Transverse colon (tissue), 4 donors: ENCODE results near the gene EMP2. TPM values are rescaled to one million over a fixed set of nuclear protein-coding genes. Genes with fewer than 3 reads are reported as not detected.
"Not testable (repeated sequence)": the region's sequence is repeated elsewhere in the genome, so short reads cannot be mapped to it uniquely, and the experiment has no call there.

ENCODE experiments used
- DNase-seq: peaks from one replicate; pipeline ENCODE4 v3.0.0-alpha.2; 2019
- H3K27ac ChIP-seq, 4 donors: fragments of 200-600 bp; sonication (generic); 2 replicates each; pipeline ENCODE4 v1.5.1; 2016 to 2018; ENCODE audit warnings: inconsistent platforms in 4 of 4
- H3K27me3 ChIP-seq: fragments of 200-600 bp; sonication (generic); 2 replicates; pipeline ENCODE4 v1.5.1; 2017; ENCODE audit warnings: inconsistent platforms
- H3K36me3 ChIP-seq, 4 donors: fragments of 200-600 bp; sonication (generic); 2 replicates each; pipeline ENCODE4 v1.5.1; 2017 to 2019; ENCODE audit warnings: inconsistent platforms in 4 of 4
- H3K4me1 ChIP-seq, 4 donors: fragments of 200-600 bp; sonication (generic); 2 replicates each; pipeline ENCODE4 v1.5.1; 2017 to 2020; ENCODE audit warnings: inconsistent platforms in 4 of 4
- H3K4me3 ChIP-seq, 4 donors: fragments of 200-600 bp; sonication (generic); 1 replicate in 1 of 4; 2 replicates in 3 of 4; pipeline versions ENCODE4 v1.5.1 to v1.6.1; 2017 to 2019; ENCODE audit warnings: inconsistent platforms in 4 of 4
- H3K9me3 ChIP-seq, 2 donors: fragments of 200-600 bp; sonication (generic); 2 replicates each; pipeline ENCODE4 v1.5.1; 2017 to 2019; ENCODE audit warnings: inconsistent platforms in 2 of 2
- CTCF ChIP-seq, 5 experiments: fragments of 200-600 bp in 3 of 5; fragments of 450-650 bp in 2 of 5; sonication (generic) in 3 of 5; IDR thresholded peaks; 1 replicate in 2 of 5; 2 replicates in 3 of 5; pipeline ENCODE4 v1.5.1; 2016 to 2017; ENCODE audit warnings: antibody characterized with exemption in 5 of 5, inconsistent platforms in 3 of 5, mild to moderate bottlenecking in 2 of 5, moderate library complexity in 1 of 5
- EP300 ChIP-seq: sonication (generic); formaldehyde crosslinking; IDR thresholded peaks from one replicate; pipeline ENCODE4 v1.6.1; 2017; ENCODE audit warnings: antibody characterized with exemption, low read depth
- POLR2A ChIP-seq: fragments of 450-650 bp; IDR thresholded peaks from one replicate; pipeline ENCODE4 v1.6.1; 2016; ENCODE audit warnings: antibody characterized with exemption, mild to moderate bottlenecking, moderate library complexity
- POLR2AphosphoS5 ChIP-seq, 3 donors: sonication (generic); formaldehyde crosslinking; IDR thresholded peaks; one replicate each; pipeline ENCODE4 v1.6.1; 2016; ENCODE audit warnings: antibody characterized with exemption in 3 of 3
- WGBS, 2 donors: methylation state at CpG; one replicate each; pipeline ENCODE4 v1.1.5; 2018; ENCODE audit warnings: low coverage in 1 of 2; 5-methylcytosine and 5-hydroxymethylcytosine counted together
- in situ Hi-C, 4 donors: fragments of 200-750 bp; cut with MboI; loops; one replicate each; pipeline versions ENCODE4 v1.15.0 to v1.15.1; 2017; ENCODE audit warnings: low sequenced_read_pairs in 3 of 4, low pct_ligation_motif_present in 1 of 4, low pct_unique_long_range_greater_than_20kb in 1 of 4
- intact Hi-C: fragments of 100-400 bp; cut with DNase I; formaldehyde crosslinking; loops from one replicate; pipeline ENCODE4 v1.15.1; 2023; ENCODE audit warnings: low total_unique reads
- total RNA-seq, 4 donors: library from RNA; depleted of rRNA; stranded (reverse); fragments of >200 nt; gene quantifications; one replicate each; pipeline ENCODE4 v1.1.0, GENCODE V29; 2016

EMP2 gene
- total RNA-seq, 4 donors from 2014 or later = 22.1 to 51.0 (median 40.2) TPM

- Histone ChIP-seq H3K9me3 (no peaks in the 10 kb centered on the region), H3K27ac (no peak overlapping the region), H3K36me3 (no peaks in the 10 kb centered on the region), H3K4me1 (peaks cover 0 to 11% (median 5%) of the 10 kb centered on the region in 4 donors), H3K27me3 (no peaks in the 10 kb centered on the region), H3K4me3 (no peak overlapping the region)
- 25 to 66% methylated on average over 1 to 2 of the region's 2 CpGs for WGBS, 2 donors
- DNase-seq = no peak
- in situ Hi-C loops (loop anchor here in 2 of 4 donors (10.0 to 25.0 kb wide), 4 partner anchors 225 to 405 kb away; no protein-coding TSS in a partner anchor), intact Hi-C loops (no loop called here)
- TF ChIP-seq POLR2A (no peak), EP300 (no peak), CTCF (IDR thresholded peaks at IDR 0.05) (no peak), POLR2AphosphoS5 (IDR thresholded peaks at IDR 0.05) (no peak)
Measured at GRCh38 chr16:10510279-10510678, 70.1 kb downstream of the EMP2 start.

GRCh38 chr16:10509534-10510025, 70.8 kb downstream of the EMP2 start:
- 0 to 24% methylated on average over 2 to 6 of the region's 6 CpGs for WGBS, 2 donors
- Histone ChIP-seq H3K27me3 (no peaks in the 10 kb centered on the region), H3K9me3 (no peaks in the 10 kb centered on the region), H3K27ac (no peak overlapping the region), H3K4me3 (no peak overlapping the region), H3K4me1 (peaks cover 0 to 4% (median 2%) of the 10 kb centered on the region in 4 donors), H3K36me3 (no peaks in the 10 kb centered on the region)
- in situ Hi-C loops = loop anchor here in 3 of 4 donors (5.0 to 25.0 kb wide), 6 partner anchors 225 to 405 kb away; no protein-coding TSS in a partner anchor
- intact Hi-C loops = no loop called here
- peak; percentile 75 to 85 (median 81) for TF ChIP-seq CTCF (IDR thresholded peaks at IDR 0.05)
- no peak for TF ChIP-seq EP300
- DNase-seq = peak; percentile 53

- WGBS, 2 donors = 50 to 66% methylated on average over 2 to 3 of the region's 3 CpGs
- H3K36me3 ChIP-seq, H3K27ac ChIP-seq, intact Hi-C loops, H3K4me1 ChIP-seq, H3K4me3 ChIP-seq, H3K9me3 ChIP-seq, DNase-seq, H3K27me3 ChIP-seq: not testable (repeated sequence)
- in situ Hi-C loops = loop anchor here in 3 of 4 donors (5.0 to 25.0 kb wide), 3 partner anchors 243 to 407 kb away; no protein-coding TSS in a partner anchor
Measured at GRCh38 chr16:10505286-10505685, 75.1 kb downstream of the EMP2 start.

- intact Hi-C loops (no loop called here), in situ Hi-C loops (loop anchor here in 1 of 4 donors (25.0 kb wide), 1 partner anchor 408 kb away; no protein-coding TSS in a partner anchor)
- Histone ChIP-seq H3K4me3 (no peak overlapping the region), H3K27me3 (no peaks in the 10 kb centered on the region), H3K4me1 (no peaks in the 10 kb centered on the region), H3K9me3 (no peaks in the 10 kb centered on the region), H3K27ac (peak overlapping the region in 1 of 4 donors; percentile 19), H3K36me3 (no peaks in the 10 kb centered on the region)
- 45 to 58% methylated on average over 2 of the region's 2 CpGs for WGBS, 2 donors
- TF ChIP-seq CTCF (IDR thresholded peaks at IDR 0.05) (no peak), POLR2AphosphoS5 (IDR thresholded peaks at IDR 0.05) (no peak), EP300 (no peak), POLR2A (no peak)
- DNase-seq = no peak
Measured at GRCh38 chr16:10504404-10504885, 76.0 kb downstream of the EMP2 start.

- H3K4me3 ChIP-seq = no peak overlapping the region
- no peaks in the 10 kb centered on the region for H3K9me3 ChIP-seq
- no peak for TF ChIP-seq CTCF (IDR thresholded peaks at IDR 0.05)
- TF ChIP-seq POLR2AphosphoS5 (IDR thresholded peaks at IDR 0.05) = no peak
- no peak for TF ChIP-seq EP300
- no peak for TF ChIP-seq POLR2A
- 91 to 98% methylated on average over 5 to 6 of the region's 6 CpGs for WGBS, 2 donors
- no peaks in the 10 kb centered on the region for H3K27me3 ChIP-seq
- H3K36me3 ChIP-seq = no peaks in the 10 kb centered on the region
- in situ Hi-C loops (loop anchor here in 1 of 4 donors (25.0 kb wide), 1 partner anchor 410 kb away; no protein-coding TSS in a partner anchor), intact Hi-C loops (no loop called here)
- DNase-seq = no peak
- H3K27ac ChIP-seq = no peak overlapping the region
- H3K4me1 ChIP-seq = no peaks in the 10 kb centered on the region
Measured at GRCh38 chr16:10502776-10503175, 77.6 kb downstream of the EMP2 start.
